NCI-H524 (cell line): ENCODE data around the gene LMAN2.

Source experiments
- DNase-seq, 2 experiments: peaks; one replicate each; lab custom pipeline; 2025; lab: John Stamatoyannopoulos, UW

Gene LMAN2, protein sequence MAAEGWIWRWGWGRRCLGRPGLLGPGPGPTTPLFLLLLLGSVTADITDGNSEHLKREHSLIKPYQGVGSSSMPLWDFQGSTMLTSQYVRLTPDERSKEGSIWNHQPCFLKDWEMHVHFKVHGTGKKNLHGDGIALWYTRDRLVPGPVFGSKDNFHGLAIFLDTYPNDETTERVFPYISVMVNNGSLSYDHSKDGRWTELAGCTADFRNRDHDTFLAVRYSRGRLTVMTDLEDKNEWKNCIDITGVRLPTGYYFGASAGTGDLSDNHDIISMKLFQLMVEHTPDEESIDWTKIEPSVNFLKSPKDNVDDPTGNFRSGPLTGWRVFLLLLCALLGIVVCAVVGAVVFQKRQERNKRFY

DNA sequence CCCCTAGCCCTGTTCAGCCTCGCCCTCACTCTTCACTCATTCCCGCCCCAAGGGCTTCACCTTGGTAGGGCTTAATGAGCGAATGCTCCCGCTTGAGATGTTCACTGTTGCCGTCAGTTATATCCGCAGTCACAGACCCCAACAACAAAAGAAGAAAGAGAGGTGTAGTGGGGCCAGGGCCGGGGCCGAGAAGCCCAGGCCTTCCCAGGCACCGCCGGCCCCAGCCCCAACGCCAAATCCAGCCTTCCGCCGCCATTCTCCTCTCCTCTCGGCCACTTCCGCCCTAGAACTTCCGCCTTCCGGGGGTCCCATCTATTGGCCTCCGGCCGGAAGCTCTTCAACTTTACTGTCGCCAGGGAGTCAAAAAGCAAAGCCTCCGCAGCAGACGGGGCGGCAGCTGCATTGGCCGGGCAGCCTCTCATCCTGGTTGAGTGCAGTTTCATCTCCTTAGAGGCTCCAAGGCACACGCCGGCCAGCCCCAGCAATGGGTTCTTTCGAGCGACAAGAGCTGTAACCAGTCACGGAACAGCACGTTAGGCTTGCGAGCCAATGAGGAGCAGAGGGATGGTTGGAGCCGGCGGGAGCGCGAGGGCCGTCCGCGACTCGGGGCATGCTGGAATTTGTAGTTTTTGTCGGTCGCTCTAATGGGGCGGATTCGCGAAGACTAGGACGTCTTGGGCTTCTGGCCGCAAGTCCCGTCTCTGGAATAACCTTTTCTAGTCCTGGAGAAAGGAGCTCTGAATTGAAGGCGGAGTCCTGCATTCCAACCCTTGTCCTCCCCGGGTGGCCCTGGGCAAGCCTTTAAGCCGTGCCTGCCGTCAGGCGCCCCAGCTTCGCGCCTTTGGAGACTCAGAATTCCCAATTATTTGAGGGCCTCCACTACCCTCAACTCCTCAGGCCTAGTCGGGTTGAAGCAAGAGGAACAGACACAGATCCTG is at the start of gene LMAN2:
Gene LMAN2 (minus strand): TSS at position 277 of the 938 bp plus-strand sequence. CDS start 21 bp downstream, at position 256.
- DNase-seq, result peak; percentile 93

DNA sequence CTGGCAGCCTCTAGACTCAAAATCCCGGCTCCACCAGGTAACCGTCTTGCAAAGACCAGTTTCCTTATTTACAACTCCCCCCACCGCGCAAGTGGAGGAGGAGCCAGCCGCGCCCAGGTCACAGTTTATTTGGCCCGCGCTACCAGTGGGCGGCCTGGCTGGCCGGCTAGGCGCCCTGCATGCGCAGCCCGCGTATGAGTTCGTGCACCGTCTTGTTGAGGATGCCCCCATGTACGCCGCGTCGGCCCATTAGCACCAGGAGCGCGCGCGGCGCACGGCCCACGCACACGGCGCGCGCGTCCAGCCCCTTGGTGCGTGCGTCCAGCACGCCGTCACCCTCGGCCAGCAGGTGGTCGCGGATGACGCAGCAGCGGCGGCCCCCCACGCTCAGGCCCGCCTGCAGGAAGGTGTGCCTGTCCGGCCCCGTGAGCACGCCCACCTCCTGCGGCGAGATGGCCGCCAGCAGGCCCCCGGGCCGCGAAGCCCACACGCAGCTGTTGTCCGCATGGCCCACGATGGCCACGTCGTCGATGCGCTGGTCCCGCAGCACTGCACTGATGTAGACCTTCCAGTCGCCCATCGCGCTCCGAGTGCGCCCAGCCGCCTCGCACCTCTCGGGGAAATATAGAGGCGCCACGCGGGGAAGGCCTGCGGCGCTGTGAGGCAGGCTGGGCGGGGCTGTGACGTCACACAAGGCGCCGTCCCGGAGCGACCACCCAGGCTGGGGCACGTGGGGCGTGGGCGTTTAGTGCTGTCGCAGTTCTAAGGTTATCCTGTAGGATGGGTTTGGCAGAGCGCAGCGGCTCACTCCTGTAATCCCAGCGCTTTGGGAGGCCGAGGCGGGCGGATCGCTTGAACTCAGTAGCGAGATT is 48.8 kb upstream of the LMAN2 start, which contains the start of gene PFN3:
Gene PFN3 (minus strand): TSS at position 665 of the 872 bp plus-strand sequence. CDS start 85 bp downstream, at position 580.
- DNase-seq, result no peak

DNA sequence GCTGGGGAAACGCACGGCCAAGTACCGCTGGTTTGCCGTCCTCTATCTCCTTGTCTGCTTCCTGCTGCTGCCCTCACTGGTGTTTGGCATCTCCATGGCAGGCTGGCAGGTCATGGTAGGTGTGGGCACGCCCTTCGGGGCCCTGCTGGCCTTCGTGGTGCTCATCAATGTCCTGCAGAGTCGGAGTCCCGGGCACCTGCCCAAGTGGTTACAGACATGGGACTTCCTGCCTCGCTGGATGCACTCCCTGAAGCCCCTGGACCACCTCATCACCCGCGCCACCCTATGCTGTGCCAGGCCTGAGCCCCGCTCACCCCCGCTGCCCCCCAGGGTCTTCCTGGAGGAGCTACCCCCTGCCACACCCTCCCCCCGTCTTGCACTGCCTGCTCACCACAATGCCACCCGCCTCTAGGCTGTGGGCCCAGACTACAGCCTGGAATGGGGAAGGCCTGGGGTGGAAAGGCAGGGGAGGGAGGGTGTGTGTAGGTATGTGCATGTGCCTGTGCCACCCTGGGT is 46.5 kb upstream of the LMAN2 start:
- no peak for DNase-seq

DNA sequence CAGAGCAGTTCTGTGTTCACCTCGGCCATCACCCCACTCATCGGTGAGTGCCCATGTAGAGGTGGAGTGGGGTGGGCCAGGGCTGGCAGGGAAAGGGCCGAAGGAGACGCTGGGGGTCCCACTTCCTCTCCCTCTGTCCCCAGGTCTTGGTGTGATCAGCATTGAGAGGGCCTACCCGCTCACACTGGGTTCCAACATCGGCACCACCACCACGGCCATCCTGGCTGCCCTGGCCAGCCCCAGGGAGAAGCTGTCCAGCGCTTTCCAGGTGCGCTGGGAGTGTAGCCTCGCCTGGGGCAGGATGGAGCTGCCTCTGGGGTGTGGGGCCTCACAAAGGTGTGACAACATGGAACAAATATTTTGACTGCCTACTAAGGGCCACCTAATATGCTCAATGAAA is 45.3 kb upstream of the LMAN2 start:
- DNase-seq, result no peak

DNA sequence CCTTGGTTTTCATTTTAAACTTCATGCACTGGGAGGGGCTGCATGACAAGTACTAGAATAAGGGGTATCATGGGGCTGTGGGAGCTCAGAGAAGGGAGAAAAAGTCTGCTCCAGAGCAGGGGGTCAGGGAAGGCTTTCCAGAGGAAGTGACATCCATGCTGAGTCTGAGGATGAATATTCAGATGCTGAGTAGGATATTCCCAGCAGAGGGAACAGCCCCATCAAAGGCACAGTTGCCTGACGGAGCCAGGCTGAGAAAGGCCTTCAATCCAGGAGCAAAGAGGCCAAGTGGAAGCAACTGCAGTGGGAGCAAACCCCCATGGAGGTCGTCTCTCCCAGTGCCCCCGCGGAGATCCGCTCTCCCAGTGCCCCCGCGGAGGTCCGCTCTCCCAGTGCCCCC is 44.6 kb upstream of the LMAN2 start:
- no peak for DNase-seq

DNA sequence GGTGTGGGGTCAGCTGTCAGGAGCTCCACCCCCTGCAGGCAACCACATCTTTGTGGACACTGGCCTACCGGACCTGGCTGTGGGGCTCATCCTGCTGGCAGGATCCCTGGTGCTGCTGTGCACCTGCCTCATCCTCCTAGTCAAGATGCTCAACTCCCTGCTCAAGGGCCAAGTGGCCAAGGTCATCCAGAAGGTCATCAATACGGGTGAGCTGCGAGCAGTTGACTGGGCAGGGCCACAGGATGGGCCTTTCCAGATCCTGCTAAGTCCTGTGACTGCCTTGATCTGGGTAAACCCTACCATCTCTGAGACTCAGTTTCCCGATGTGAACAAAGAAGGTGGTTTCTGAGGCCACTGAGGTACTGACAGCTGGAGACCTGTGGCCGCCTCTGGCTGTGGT is 42.5 kb upstream of the LMAN2 start:
- no peak for DNase-seq

DNA sequence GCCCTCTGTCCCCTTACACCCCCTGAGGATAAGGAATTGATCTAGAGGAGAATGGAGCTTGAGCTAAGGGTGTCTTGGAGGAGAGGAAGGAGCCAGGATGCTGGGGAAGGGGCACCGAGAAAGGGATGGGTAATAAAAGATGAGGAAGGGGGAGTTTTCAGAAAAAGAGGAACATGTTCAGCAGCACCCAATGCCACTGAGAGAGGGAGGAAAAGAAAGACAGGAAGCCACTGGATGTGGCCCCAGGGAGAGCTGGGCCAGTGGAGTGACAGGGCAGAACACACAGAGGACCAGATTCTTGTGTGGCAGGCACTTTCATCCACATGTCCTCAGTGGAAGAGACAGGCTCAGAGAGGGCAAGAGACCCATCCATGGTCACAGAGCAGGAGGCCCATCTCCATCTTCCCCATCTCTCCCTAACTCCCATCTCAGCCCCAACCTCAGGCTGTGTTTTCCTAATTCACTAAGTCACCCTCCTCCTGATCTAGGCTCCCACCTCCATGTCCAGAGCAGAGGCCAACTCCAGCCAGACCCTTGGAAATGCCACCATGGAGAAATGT is 41.8 kb upstream of the LMAN2 start:
- DNase-seq, result no peak

DNA sequence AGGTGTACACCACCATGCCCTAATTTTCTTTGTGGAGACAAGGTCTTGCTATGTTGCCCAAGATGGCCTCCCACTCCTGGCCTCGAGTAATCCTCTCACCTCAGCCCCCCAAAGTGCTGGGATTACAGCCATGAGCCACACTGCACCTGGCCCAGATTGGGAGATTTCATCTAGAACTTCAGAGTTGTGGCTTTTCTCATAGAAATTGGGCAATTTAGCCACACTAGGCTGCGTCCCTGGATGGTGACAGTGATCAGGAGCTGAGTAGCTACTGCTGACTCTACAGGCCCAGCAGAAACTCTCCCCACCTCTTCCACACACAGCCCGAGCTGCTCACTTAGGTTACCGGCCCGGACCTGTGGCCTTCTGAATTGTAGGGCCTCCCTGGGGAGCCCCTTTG is 41.3 kb upstream of the LMAN2 start:
- DNase-seq, result no peak

DNA sequence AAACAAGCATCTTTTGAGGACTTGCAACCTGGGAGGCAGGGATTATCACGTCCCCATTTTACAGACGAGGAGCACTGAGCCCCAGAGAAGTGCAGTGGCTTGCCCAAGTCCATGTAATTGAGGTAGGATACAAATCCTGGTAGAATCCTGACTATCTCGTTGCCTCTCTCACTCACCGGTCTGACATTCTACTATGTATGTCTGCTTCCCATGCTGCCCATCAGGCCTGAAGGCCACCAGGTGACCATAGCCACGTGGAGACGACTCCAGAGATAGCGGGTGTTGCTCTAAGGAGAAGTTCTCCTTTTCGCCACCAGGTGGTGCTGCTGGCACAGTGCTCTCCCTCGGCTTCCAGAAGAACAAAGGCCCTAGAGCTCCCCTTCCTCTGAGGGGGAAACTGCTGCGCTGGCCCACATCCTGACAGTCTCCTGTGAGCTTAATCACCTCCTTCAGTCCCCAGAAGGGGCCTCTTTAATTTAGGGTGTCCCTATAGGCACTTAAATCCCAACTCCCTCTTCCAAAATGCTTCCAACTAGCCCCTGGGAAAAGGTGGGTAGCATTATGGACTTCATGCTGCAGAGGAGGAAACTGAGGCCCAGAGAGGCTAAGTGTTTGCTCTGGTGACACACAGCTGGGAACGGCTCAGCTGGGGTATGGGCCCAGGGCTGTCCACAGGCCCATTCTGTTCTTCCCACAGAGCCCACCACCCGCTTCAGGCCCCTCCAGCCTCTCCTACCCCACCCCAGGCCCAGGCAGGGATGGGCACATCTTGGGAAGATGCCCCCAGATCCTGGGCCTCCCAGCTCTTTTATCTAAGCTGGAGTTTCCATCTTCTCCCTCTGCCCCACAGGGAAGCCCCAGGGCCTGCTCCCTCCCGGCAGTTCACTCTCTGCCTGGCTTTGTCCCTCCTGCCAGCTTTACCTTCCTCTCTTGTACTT is 39.2 kb upstream of the LMAN2 start:
- DNase-seq, result peak; percentile 77 to 81

DNA sequence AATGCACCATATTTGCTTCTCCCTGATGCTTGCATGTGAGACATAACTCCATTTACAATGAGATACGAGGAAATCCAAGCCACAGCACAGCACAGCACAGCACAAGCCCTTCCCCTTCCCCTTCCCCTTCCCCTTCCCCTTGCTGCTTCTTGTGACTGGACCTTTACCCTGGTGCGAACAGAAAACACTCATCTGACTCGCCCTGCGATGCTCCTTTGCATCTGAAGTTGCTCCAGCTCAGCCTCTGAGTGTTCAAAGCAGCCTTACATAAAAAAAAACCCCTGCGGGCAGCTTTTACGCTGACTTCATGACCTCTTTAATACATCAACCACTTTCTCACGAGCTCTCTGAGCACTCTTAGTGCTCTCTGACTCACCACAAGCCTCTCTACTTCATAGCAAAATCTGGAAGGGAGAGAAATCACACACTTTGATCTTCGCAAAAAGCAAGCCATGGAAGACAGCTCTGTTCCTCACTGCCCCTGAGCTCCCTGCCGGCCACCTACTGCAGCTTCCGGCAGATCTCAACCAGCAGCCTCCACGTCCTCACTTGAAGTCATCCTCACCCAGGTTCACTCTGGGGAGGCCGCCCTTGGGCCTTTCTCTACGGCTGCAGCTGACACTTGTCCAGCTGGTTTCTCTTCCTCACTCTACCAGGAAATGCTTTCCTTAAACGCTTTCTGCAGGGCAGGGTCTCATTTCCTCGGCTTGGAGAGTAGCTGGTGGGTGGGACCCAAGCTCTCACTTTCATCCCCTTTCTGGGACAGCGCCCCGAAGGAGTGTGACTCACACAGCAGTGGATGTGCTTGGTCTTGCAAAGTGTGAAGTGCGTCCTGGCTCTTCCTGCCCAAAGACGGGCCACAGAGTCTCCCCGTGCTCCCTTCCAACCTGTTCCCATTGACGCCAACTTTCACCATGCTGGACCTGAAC is 38.0 kb upstream of the LMAN2 start:
- no peak for DNase-seq

DNA sequence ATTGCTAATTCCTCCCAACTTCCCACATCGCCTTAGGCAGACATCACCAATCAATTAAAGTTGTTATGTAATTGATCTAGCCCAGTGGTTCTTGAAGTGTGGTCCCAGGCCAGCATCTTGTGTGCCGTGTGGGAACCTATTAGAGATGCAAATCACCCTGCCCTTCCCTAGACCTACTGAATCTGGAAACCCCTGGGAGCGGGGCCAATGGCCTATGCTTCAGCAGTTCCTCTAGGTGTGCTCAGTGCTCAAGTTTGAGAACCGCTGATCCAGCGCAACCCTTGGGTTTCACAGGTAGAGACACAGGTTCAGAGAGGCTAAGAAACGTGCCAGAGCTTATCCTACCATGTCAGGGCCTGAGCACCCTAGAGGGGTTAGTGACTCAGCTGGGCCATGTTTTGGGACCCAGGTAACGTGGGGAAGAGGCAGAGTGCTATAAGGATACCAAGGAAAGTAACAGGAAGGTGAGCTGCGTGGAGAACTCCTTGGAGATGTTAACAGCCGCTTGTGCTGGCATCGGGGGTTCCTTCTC is 37.1 kb upstream of the LMAN2 start:
- no peak for DNase-seq

DNA sequence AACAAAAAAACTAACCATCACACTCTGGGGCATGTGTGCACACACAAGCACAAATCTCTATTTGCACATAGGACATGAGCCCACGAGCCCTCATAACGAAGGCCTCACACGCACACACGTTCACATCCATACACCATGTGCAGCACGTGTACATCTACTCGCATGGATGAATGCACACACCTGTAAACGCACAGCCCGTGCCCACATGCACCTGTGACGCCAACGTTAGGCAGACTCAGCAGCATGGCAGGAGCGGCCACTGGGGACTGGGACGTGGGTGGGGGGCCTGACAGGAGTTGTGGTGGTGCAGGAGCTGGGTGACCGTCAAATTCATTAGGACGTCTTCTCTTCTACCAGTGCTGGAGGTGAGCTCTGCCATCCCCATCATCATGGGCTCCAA is 35.9 kb upstream of the LMAN2 start:
- DNase-seq, result no peak

DNA sequence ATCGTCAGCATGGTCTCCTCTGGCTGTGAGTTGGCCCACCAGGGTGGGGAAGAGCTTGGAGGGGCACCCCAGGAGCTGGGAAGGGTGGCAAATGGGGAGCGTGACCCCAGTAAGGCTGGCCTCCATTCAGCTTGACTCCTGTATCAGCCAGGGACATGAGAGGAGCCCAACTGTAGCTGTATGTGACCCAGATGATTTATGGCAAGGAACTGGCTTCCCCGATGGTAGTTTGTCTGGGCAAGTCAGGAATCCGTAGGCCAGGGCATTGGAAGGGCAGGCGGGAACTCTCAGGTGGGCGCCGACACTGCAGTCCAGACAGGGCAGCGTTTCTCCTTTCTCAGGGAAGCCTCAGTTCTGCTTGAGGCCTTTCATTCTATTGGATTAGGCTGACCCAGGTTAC is 35.1 kb upstream of the LMAN2 start:
- DNase-seq, result no peak

DNA sequence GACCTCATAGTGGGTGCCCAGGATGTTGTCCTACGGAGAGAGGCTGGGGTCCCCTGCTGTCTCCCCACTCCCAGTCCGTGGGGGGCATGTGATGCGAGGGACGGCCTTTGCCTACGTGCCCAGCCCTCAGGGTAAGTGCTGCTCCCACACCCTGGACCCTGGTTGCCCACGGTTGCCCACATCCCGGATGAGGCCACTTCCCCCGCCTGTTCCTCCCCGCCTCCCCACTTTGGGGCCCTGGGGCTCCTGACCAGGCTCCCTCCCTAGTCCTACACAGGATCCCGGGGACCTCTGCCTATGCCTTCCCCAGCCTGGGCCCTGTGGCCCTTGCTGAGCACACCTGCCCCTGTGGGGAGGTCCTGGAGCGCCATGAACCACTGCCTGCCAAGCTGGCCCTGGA is 34.3 kb upstream of the LMAN2 start:
- no peak for DNase-seq

DNA sequence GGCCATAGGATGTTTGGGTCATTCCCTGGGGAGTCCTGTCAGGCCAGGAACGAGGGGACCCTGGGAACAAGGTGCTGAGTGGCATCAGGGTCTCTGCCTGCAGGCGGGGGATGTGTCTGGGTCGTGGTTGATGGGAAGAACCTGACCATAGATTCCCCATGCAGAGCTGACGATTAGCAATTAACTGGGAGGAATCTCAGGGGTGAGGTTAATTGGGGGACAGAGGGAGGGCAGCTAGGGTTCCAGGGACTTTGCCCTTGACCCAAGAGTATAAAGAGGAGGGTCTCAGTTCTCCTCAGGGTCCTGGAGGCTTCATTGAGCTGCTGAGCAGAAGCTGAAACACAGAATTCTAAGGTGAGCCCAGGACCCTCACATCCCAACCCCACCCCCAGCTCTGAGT is 32.7 kb upstream of the LMAN2 start, which contains the start of gene SLC34A1:
Gene SLC34A1 (plus strand): TSS at position 301 of the 400 bp plus-strand sequence. CDS start 1,308 bp downstream, outside the sequence.
- no peak for DNase-seq

DNA sequence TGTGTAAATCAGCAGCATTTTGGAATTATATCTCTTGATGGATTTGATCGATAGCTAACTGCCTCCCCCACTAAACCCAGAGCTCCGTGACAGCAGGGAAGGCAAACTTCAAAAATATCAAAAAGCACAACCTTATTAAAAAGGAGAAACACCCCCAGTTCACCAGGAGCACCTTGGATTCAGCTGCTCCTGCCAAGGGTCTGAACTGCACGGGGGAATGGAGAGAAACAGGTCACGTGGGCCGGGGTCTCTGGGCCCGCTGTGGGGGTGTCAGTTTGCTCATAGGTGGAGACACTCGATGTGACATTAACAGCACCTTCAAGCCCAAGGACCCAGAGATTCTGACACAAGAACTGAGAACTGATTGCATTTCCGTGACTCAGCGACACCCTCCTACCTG is 31.7 kb upstream of the LMAN2 start:
- DNase-seq, result no peak

DNA sequence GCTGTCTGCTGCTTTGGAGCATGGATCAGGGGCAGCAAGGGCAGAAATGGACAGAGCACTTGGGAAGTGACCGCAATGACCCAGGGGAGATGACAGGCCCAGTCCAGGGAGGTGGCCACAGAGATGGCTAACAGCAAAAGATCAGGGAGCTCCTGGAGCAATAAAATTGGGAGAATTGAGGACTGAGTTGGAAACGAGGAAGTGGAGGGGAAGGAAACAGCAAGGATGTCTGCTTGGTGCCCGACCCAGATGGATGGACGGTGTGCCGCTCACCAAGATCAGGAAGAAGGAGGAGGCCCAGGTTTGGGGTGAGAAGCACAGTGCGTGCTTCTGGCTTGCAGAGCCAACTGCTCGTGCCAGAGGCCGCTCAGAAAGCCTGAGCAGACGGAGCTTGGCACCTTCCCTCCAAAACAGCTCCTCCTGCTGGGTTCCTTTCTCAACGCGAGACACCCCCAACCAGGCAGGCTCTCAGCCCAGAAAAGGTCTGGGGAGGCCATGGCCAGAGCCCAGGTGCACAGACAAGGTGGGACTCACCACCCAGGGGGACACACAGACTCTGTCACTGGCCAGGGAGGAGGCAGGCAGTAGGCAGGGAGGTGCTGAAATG is 31.1 kb upstream of the LMAN2 start:
- DNase-seq, result peak in 1 of 2 experiments; percentile 3

DNA sequence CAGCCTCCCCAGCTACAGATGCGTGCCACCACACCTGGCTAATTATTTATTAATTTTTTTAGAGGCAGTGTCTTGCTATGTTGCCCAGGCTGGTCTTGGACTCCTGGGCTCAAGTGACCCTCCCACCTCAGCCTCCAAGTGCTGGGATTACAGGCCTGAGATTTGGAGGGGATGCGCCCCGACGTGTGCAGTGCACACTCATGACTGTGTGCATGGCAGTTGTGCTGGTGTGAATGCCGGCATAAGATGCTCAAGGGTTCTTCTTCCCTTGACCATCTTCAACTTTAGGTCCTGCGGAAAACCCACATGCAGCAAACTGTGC is 29.3 kb upstream of the LMAN2 start:
- no peak for DNase-seq
